ENCODE measurements around the gene CLDN7. TPM values are rescaled to one million over a fixed set of nuclear protein-coding genes. Genes with fewer than 3 reads are reported as not detected.

CLDN7 gene
- total and polyA plus RNA-seq, 3 donors from 2014 or later = 4.5 to 8.8 (median 6.9) TPM

DNA sequence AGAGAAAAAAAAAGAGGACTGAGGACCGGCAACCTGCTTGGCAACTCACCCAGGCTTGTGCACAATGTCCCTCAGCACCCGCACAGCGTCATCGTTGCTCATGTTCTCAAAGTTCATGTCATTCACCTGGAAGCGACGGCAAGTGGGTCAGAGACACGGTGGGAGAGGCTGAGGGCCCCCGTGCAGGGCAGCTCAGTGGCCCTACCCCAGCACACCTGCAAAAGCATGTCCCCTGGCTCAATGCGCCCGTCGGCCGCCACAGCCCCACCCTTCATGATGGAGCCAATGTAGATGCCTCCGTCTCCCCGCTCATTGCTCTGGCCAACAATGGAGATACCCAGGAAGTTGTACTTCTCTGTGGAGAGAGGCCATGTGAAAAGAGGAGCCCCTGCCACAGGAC is 33.4 kb downstream of the CLDN7 start:
- no peak overlapping the region for H3K4me3 ChIP-seq
- H3K4me1 ChIP-seq = peaks cover 19% of the 10 kb centered on the region
- H3K27ac ChIP-seq = no peak overlapping the region
- H3K9me3 ChIP-seq = no peaks in the 10 kb centered on the region
- no peaks in the 10 kb centered on the region for H3K27me3 ChIP-seq
- 90 to 93% methylated on average over 14 of the region's 14 CpGs for WGBS, 2 donors
- intact Hi-C loops (cut with DNase I; ENCODE audit: low total_unique reads) = no loop called here
- TF ChIP-seq CTCF (IDR thresholded peaks at IDR 0.05) (no peak), POLR2A (IDR thresholded peaks at IDR 0.05) (no peak)
- H3K36me3 ChIP-seq (ENCODE audit: low read depth, missing control alignments) = no peaks in the 10 kb centered on the region
- DNase-seq = no peak

- Histone ChIP-seq H3K36me3 (ENCODE audit: low read depth, missing control alignments) (no peaks in the 10 kb centered on the region), H3K27ac (no peak overlapping the region), H3K4me1 (peaks cover 2% of the 10 kb centered on the region), H3K27me3 (no peaks in the 10 kb centered on the region), H3K9me3 (no peaks in the 10 kb centered on the region), H3K4me3 (no peak overlapping the region)
- DNase-seq = no peak
- TF ChIP-seq CTCF (IDR thresholded peaks at IDR 0.05) (no peak), POLR2A (IDR thresholded peaks at IDR 0.05) (no peak)
- WGBS, 2 donors = 88 to 91% methylated on average over 29 to 30 of the region's 31 CpGs
- intact Hi-C loops (cut with DNase I; ENCODE audit: low total_unique reads) = no loop called here
Observed at GRCh38 chr17:7226721-7227710, 35.3 kb downstream of the CLDN7 start.

DNA sequence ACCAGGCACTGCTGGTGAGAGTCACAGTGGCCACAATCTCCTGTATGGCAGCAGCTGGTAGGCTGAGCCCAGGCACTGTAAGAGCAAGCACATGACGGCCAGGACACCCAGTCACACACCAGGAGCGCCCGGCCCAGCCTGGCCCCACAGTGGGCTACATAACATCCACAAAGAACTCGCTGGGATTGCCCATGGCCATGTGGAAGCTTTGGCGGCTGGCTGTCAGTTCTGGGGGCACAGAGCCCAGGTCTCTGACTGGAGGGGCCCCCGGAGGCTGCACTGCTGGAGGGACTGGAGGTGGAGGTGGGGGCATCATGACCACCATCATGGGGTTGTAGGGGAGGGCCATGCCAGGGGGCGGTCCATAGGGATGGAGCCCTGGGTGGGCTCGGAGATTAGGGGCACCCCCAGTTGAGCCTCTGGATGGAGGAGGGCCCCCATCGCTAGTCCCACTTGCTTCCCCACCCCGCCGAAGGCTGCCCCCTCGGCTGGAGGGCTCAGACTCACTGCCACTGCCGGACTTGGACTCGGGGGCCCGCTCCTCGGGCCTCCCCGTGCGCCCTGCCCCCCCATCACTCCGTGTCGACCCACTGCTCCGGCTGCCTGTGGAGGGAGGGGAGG is 36.5 kb downstream of the CLDN7 start:
- TF ChIP-seq CTCF (IDR thresholded peaks at IDR 0.05) = no peak
- no peak for TF ChIP-seq POLR2A (IDR thresholded peaks at IDR 0.05)

GRCh38 chr17:7224661-7225111 is 37.6 kb downstream of the CLDN7 start:
- TF ChIP-seq CTCF (IDR thresholded peaks at IDR 0.05) (no peak), POLR2A (IDR thresholded peaks at IDR 0.05) (no peak)
- DNase-seq = no peak
- Histone ChIP-seq H3K36me3 (ENCODE audit: low read depth, missing control alignments) (no peaks in the 10 kb centered on the region), H3K4me3 (no peak overlapping the region), H3K27me3 (no peaks in the 10 kb centered on the region), H3K9me3 (no peaks in the 10 kb centered on the region), H3K27ac (no peak overlapping the region), H3K4me1 (peaks cover 9% of the 10 kb centered on the region)
- intact Hi-C loops (cut with DNase I; ENCODE audit: low total_unique reads) = no loop called here
- whole genome bisulfite sequencing, 2 donors = 71 to 84% methylated on average over 12 to 15 of the region's 15 CpGs

More for the DNA sequence above, 36.5 kb downstream of the CLDN7 start:
- Histone ChIP-seq H3K9me3 (no peaks in the 10 kb centered on the region), H3K27ac (no peak overlapping the region), H3K36me3 (ENCODE audit: low read depth, missing control alignments) (no peaks in the 10 kb centered on the region), H3K27me3 (no peaks in the 10 kb centered on the region), H3K4me3 (no peak overlapping the region), H3K4me1 (peaks cover 3% of the 10 kb centered on the region)
- no peak for DNase-seq
- intact Hi-C loops (cut with DNase I; ENCODE audit: low total_unique reads) = no loop called here
- 70 to 86% methylated on average over 6 to 19 of the region's 21 CpGs for WGBS, 2 donors

Measured in testis (tissue), 3 donors.